ENCODE results near the gene FLNC.

Gene FLNC

DNA sequence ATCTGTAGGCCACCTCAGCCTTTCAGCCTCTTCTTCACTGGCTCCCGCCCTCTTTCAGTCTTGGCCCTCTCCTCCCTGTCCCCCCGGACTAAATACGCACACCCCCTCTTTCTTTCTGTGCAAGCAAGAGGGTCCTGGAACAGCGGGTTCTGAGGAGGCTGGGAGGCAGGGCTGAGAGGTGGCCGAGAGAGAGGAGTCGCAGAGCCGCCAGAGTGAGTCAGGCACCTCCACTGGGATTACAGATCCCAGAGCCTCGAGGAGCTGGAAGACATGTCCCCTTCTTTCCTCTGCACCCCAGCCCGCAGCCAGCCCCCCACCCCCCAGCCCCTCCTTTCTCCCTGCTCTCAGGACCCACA is 38.3 kb upstream of the FLNC start:
- H3K27me3 ChIP-seq (ENCODE audit: control insufficient read depth, insufficient read depth, low read length): no peaks in the 10 kb centered on the region
- H3K4me2 ChIP-seq (ENCODE audit: low read length): peak overlapping the region; percentile 91
- H3K9me3 ChIP-seq (ENCODE audit: control insufficient read depth, low read length): no peaks in the 10 kb centered on the region
- no peaks in the 10 kb centered on the region for H3K79me2 ChIP-seq
- peak overlapping the region; percentile 95 for H2AFZ ChIP-seq
- H3K9ac ChIP-seq: no peak overlapping the region
- peaks cover 7% of the 10 kb centered on the region for H3K4me1 ChIP-seq
- TF ChIP-seq, protein P1, sequence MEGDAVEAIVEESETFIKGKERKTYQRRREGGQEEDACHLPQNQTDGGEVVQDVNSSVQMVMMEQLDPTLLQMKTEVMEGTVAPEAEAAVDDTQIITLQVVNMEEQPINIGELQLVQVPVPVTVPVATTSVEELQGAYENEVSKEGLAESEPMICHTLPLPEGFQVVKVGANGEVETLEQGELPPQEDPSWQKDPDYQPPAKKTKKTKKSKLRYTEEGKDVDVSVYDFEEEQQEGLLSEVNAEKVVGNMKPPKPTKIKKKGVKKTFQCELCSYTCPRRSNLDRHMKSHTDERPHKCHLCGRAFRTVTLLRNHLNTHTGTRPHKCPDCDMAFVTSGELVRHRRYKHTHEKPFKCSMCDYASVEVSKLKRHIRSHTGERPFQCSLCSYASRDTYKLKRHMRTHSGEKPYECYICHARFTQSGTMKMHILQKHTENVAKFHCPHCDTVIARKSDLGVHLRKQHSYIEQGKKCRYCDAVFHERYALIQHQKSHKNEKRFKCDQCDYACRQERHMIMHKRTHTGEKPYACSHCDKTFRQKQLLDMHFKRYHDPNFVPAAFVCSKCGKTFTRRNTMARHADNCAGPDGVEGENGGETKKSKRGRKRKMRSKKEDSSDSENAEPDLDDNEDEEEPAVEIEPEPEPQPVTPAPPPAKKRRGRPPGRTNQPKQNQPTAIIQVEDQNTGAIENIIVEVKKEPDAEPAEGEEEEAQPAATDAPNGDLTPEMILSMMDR (IDR thresholded peaks at IDR 0.05): no peak
- H3K4me3 ChIP-seq (ENCODE audit: low read depth, low read length): peak overlapping the region; percentile 65
- no peak overlapping the region for H3K27ac ChIP-seq
- H3K36me3 ChIP-seq (ENCODE audit: control insufficient read depth, insufficient read depth, low read length): no peaks in the 10 kb centered on the region

DNA sequence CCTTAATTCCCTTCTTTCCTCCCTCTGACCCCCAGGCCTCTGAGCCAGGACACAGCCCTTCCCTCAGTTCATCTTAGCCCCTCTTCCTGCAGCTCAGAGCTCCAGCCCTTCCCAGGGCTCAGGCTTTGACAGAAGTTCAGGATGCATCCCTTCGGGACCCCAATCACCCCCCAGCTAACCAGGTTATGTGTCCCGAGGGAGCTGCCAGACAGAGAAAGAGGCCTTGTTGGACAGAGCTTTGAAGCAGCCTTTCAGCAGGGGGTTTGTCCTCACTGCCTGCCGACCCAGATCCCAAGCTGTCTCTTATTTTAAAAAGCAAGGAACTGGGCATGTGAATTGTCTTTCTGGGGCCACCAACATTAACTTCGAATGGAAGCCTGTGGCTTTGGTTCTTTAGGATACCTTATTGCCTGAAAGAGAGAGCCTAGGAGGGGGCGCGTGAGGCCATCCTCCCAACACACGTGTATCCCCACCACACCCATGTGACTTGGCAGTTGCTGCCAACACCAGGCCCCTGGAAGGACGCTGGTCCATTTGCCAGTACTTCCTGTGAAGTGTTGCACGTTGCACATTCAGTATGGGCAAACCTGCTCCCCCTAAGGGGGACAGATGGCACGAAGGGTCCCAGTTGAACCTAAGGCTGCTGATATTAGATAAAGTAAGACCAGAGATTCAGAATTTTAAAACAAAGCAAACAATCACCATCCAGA is 37.6 kb upstream of the FLNC start:
- H2AFZ ChIP-seq: no peak overlapping the region
- no peak overlapping the region for H3K4me3 ChIP-seq (ENCODE audit: low read depth, low read length)
- H3K27me3 ChIP-seq (ENCODE audit: control insufficient read depth, insufficient read depth, low read length): no peaks in the 10 kb centered on the region
- no peaks in the 10 kb centered on the region for H3K9me3 ChIP-seq (ENCODE audit: control insufficient read depth, low read length)
- no peaks in the 10 kb centered on the region for H3K79me2 ChIP-seq
- no peak overlapping the region for H3K9ac ChIP-seq
- no peak overlapping the region for H3K27ac ChIP-seq
- H3K36me3 ChIP-seq (ENCODE audit: control insufficient read depth, insufficient read depth, low read length): no peaks in the 10 kb centered on the region
- TF ChIP-seq, protein P1 (IDR thresholded peaks at IDR 0.05): no peak
- H3K4me2 ChIP-seq (ENCODE audit: low read length): no peak overlapping the region
- H3K4me1 ChIP-seq: peaks cover 7% of the 10 kb centered on the region

DNA sequence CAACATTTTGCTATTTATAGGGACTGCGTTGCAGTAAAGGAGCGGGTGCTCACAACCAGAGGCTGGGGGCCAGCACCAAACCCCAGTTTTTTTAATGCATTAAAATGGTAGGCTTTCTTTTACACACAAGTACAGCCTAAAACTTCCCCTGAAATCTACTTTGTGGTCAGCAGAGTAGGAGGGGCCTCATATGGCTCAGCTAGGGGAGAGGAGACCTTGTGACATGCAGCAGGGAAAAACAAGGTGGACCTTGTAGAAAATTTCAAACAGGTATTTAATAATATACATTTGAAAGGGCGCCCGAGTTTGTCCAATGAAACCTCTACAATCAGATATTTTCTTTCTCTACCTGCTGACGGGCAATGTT is 37.0 kb upstream of the FLNC start:
- no peaks in the 10 kb centered on the region for H3K79me2 ChIP-seq
- H3K36me3 ChIP-seq (ENCODE audit: control insufficient read depth, insufficient read depth, low read length): no peaks in the 10 kb centered on the region
- no peak overlapping the region for H3K4me2 ChIP-seq (ENCODE audit: low read length)
- H3K9me3 ChIP-seq (ENCODE audit: control insufficient read depth, low read length): no peaks in the 10 kb centered on the region
- H3K4me1 ChIP-seq: peaks cover 7% of the 10 kb centered on the region
- no peaks in the 10 kb centered on the region for H3K27me3 ChIP-seq (ENCODE audit: control insufficient read depth, insufficient read depth, low read length)
- H2AFZ ChIP-seq: no peak overlapping the region
- H3K4me3 ChIP-seq (ENCODE audit: low read depth, low read length): no peak overlapping the region
- TF ChIP-seq, protein P1 (IDR thresholded peaks at IDR 0.05): no peak
- no peak overlapping the region for H3K27ac ChIP-seq
- H3K9ac ChIP-seq: no peak overlapping the region

DNA sequence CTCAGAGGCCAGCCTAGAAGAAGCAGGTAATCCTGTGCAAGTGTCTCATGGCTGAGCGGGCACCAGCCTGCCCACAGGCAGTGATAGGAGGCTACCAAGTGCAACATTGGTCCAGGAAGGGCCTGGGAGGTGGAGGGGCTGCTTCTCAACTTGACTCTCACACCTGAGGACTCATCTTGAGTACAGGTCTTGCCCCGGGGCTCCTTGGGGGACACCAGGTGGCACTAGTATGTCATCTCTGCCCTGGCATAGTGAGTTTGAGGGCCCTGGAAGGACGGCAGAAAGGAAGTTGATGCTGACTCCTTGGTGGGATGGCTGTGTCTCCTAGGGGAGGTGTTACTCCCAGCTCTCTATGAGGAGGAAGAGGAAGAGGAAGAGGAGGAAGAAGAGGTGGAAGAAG is 36.2 kb upstream of the FLNC start:
- Histone ChIP-seq H3K4me3 (ENCODE audit: low read depth, low read length) (no peak overlapping the region), H3K4me1 (peaks cover 7% of the 10 kb centered on the region), H3K27me3 (ENCODE audit: control insufficient read depth, insufficient read depth, low read length) (no peaks in the 10 kb centered on the region), H3K9me3 (ENCODE audit: control insufficient read depth, low read length) (no peaks in the 10 kb centered on the region), H2AFZ (no peak overlapping the region), H3K4me2 (ENCODE audit: low read length) (no peak overlapping the region), H3K36me3 (ENCODE audit: control insufficient read depth, insufficient read depth, low read length) (no peaks in the 10 kb centered on the region), H3K9ac (no peak overlapping the region), H3K79me2 (no peaks in the 10 kb centered on the region), H3K27ac (no peak overlapping the region)
- TF ChIP-seq, protein P1 (IDR thresholded peaks at IDR 0.05): peak; percentile 68

DNA sequence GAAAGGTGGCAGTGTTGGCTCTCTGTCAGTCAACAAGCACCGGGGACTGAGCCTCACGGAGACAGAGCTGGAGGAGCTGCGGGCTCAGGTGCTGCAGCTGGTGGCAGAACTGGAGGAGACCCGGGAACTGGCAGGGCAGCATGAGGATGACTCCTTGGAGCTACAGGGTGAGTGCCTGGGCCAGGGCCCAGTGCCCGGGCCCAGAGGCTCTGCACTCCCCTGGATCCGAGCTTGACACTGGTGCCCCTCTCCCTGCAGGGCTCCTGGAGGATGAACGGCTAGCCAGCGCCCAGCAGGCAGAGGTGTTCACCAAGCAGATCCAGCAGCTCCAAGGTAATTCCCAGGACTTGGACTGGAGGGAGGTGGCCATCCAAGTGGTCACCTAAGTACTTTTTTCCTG is 35.8 kb upstream of the FLNC start:
- no peaks in the 10 kb centered on the region for H3K36me3 ChIP-seq (ENCODE audit: control insufficient read depth, insufficient read depth, low read length)
- H3K4me3 ChIP-seq (ENCODE audit: low read depth, low read length): no peak overlapping the region
- no peaks in the 10 kb centered on the region for H3K9me3 ChIP-seq (ENCODE audit: control insufficient read depth, low read length)
- H3K27me3 ChIP-seq (ENCODE audit: control insufficient read depth, insufficient read depth, low read length): no peaks in the 10 kb centered on the region
- H3K4me1 ChIP-seq: peaks cover 7% of the 10 kb centered on the region
- TF ChIP-seq, protein P1 (IDR thresholded peaks at IDR 0.05): no peak
- no peak overlapping the region for H3K9ac ChIP-seq
- H2AFZ ChIP-seq: no peak overlapping the region
- H3K27ac ChIP-seq: no peak overlapping the region
- no peaks in the 10 kb centered on the region for H3K79me2 ChIP-seq
- H3K4me2 ChIP-seq (ENCODE audit: low read length): no peak overlapping the region
